Tibial artery (tissue), 4 donors: ENCODE data around the gene NFAM1.

Source experiments
- DNase-seq, 2 donors: peaks; one replicate each; pipeline ENCODE4 v3.0.0-alpha.2; 2019
- H3K27ac ChIP-seq, 2 donors: fragments of 200-600 bp; sonication (generic) in 1 of 2; 1 replicate in 1 of 2; 2 replicates in 1 of 2; pipeline ENCODE4 v1.5.1; 2018 to 2019; ENCODE audit warnings: mild to moderate bottlenecking in 1 of 2
- H3K27me3 ChIP-seq, 2 donors: fragments of 200-600 bp; sonication (generic) in 1 of 2; one replicate each; pipeline versions ENCODE4 v1.5.1 to v1.6.0; 2016 to 2019
- H3K36me3 ChIP-seq, 3 donors: fragments of 200-600 bp; sonication (generic) in 2 of 3; one replicate each; pipeline ENCODE4 v1.5.1; 2016 to 2019; ENCODE audit warnings: mild to moderate bottlenecking in 2 of 3
- H3K4me1 ChIP-seq, 4 donors: fragments of 200-600 bp; sonication (generic) in 2 of 4; 1 replicate in 3 of 4; 2 replicates in 1 of 4; pipeline ENCODE4 v1.5.1; 2016 to 2019
- H3K4me3 ChIP-seq, 2 donors: fragments of 200-600 bp; sonication (generic) in 1 of 2; 1 replicate in 1 of 2; 2 replicates in 1 of 2; pipeline ENCODE4 v1.5.1; 2018 to 2019; ENCODE audit warnings: mild to moderate bottlenecking in 2 of 2
- H3K9me3 ChIP-seq, 3 donors: fragments of 200-600 bp; sonication (generic) in 1 of 3; one replicate each; pipeline ENCODE4 v1.5.1; 2016 to 2019
- CTCF ChIP-seq, 2 experiments: fragments of 200-600 bp in 1 of 2; fragments of 450-650 bp in 1 of 2; IDR thresholded peaks; one replicate each; pipeline ENCODE4 v1.5.1; 2017 to 2019; ENCODE audit warnings: antibody characterized with exemption in 2 of 2, mild to moderate bottlenecking in 1 of 2, moderate library complexity in 1 of 2
- intact Hi-C: fragments of 100-400 bp; cut with DNase I; formaldehyde crosslinking; loops from one replicate; pipeline ENCODE4 v1.15.0; 2023; ENCODE audit warnings: low total_unique reads

Gene NFAM1

GRCh38 chr22:42384506-42384905 is 47.7 kb downstream of the NFAM1 start:
- Histone ChIP-seq H3K36me3 (no peaks in the 10 kb centered on the region), H3K27me3 (peaks cover 0 to 29% of the 10 kb centered on the region in 2 donors), H3K4me1 (no peaks in the 10 kb centered on the region), H3K9me3 (no peaks in the 10 kb centered on the region), H3K4me3 (no peak overlapping the region), H3K27ac (no peak overlapping the region)
- no peak for DNase-seq
- intact Hi-C loops: no loop called here
- no peak for TF ChIP-seq CTCF (IDR thresholded peaks at IDR 0.05)

GRCh38 chr22:42383851-42384417 is 48.3 kb downstream of the NFAM1 start:
- H3K9me3 ChIP-seq: no peaks in the 10 kb centered on the region
- no peaks in the 10 kb centered on the region for H3K36me3 ChIP-seq
- H3K27ac ChIP-seq: no peak overlapping the region
- no peak overlapping the region for H3K4me3 ChIP-seq
- H3K4me1 ChIP-seq: no peaks in the 10 kb centered on the region
- no peak for DNase-seq
- H3K27me3 ChIP-seq: peaks cover 0 to 29% of the 10 kb centered on the region in 2 donors
- intact Hi-C loops: no loop called here
- TF ChIP-seq CTCF (IDR thresholded peaks at IDR 0.05): no peak

- Histone ChIP-seq H3K36me3 (no peaks in the 10 kb centered on the region), H3K9me3 (no peaks in the 10 kb centered on the region), H3K27ac (no peak overlapping the region), H3K4me3 (no peak overlapping the region), H3K4me1 (no peaks in the 10 kb centered on the region), H3K27me3 (peaks cover 0 to 29% of the 10 kb centered on the region in 2 donors)
- no peak for DNase-seq
- intact Hi-C loops: no loop called here
- no peak for TF ChIP-seq CTCF (IDR thresholded peaks at IDR 0.05)
These were observed 48.9 kb downstream of the NFAM1 start for GRCh38 chr22:42383287-42383686.

- no peak overlapping the region for H3K4me3 ChIP-seq
- H3K36me3 ChIP-seq: no peaks in the 10 kb centered on the region
- TF ChIP-seq CTCF (IDR thresholded peaks at IDR 0.05): no peak
- DNase-seq: no peak
- H3K27ac ChIP-seq: no peak overlapping the region
- no peaks in the 10 kb centered on the region for H3K9me3 ChIP-seq
- H3K4me1 ChIP-seq: no peaks in the 10 kb centered on the region
- intact Hi-C loops: no loop called here
- peaks cover 0 to 35% of the 10 kb centered on the region in 2 donors for H3K27me3 ChIP-seq
These were observed 51.2 kb downstream of the NFAM1 start for GRCh38 chr22:42380769-42381551.

GRCh38 chr22:42379966-42380537 is 52.2 kb downstream of the NFAM1 start:
- no peak overlapping the region for H3K4me3 ChIP-seq
- intact Hi-C loops: no loop called here
- H3K36me3 ChIP-seq: no peaks in the 10 kb centered on the region
- H3K27ac ChIP-seq: no peak overlapping the region
- peaks cover 0 to 35% of the 10 kb centered on the region in 2 donors for H3K27me3 ChIP-seq
- no peak for DNase-seq
- TF ChIP-seq CTCF (IDR thresholded peaks at IDR 0.05): no peak
- H3K4me1 ChIP-seq: no peaks in the 10 kb centered on the region
- H3K9me3 ChIP-seq: no peaks in the 10 kb centered on the region
